Naive thymus-derived CD4-positive, alpha-beta T cell (primary cell): Measurements from ENCODE around the gene CFAP410. TPM values are rescaled to one million over a fixed set of nuclear protein-coding genes. Genes with fewer than 3 reads are reported as not detected.

Experiments
- ATAC-seq: fragments of 150-1000 bp; cut with Tn5 transposase; 2 replicates; pipeline ENCODE4 v1.10.0; 2021; ENCODE audit warnings: mild to moderate bottlenecking, moderate library complexity
- CTCF ChIA-PET: fragments of 350-600 bp; sonication (Branson Sonifier 250); formaldehyde crosslinking; loops from one replicate; lab custom pipeline; 2021; ENCODE audit warnings: antibody characterized with exemption; lab: Charles Lee
- POLR2A ChIA-PET: fragments of 350-600 bp; sonication (Branson Sonifier 250); formaldehyde crosslinking; loops from one replicate; lab custom pipeline; 2021; ENCODE audit warnings: antibody characterized with exemption, inconsistent platforms; lab: Charles Lee
- DNase-seq, 9 donors: peaks; one replicate each; pipeline versions ENCODE4 v3.0.0 to v3.0.0-alpha.2; 2020 to 2022; ENCODE audit warnings: mixed read lengths in 1 of 9
- H3K27ac ChIP-seq: one replicate; pipeline ENCODE4 v1.7.0; 2013; ENCODE audit warnings: mild to moderate bottlenecking, low read depth, low read length, moderate library complexity
- H3K27me3 ChIP-seq, 2 donors: one replicate each; pipeline ENCODE4 v1.7.0; 2013; ENCODE audit warnings: low read length in 2 of 2, mild to moderate bottlenecking in 2 of 2, moderate library complexity in 2 of 2; ENCODE audit not compliant: control insufficient read depth in 2 of 2, insufficient read depth in 2 of 2
- H3K36me3 ChIP-seq, 3 experiments: 1 replicate in 2 of 3; 2 replicates in 1 of 3; pipeline ENCODE4 v1.7.0; 2013; ENCODE audit warnings: low read length in 3 of 3, mild to moderate bottlenecking in 3 of 3, moderate library complexity in 1 of 3; ENCODE audit not compliant: insufficient read depth in 3 of 3, control insufficient read depth in 2 of 3
- H3K4me1 ChIP-seq, 2 donors: one replicate each; pipeline ENCODE4 v1.7.0; 2013; ENCODE audit warnings: low read length in 2 of 2, mild to moderate bottlenecking in 2 of 2, moderate library complexity in 1 of 2; ENCODE audit not compliant: control insufficient read depth in 2 of 2, insufficient read depth in 2 of 2
- H3K4me3 ChIP-seq: 2 replicates; pipeline ENCODE4 v1.7.0; 2013; ENCODE audit warnings: mild to moderate bottlenecking, low read length
- H3K9me3 ChIP-seq, 3 experiments: 1 replicate in 2 of 3; 2 replicates in 1 of 3; pipeline ENCODE4 v1.7.0; 2013; ENCODE audit warnings: low read length in 3 of 3; ENCODE audit not compliant: control insufficient read depth in 2 of 3
- H3K27ac Mint-ChIP-seq, 9 donors: one replicate each; pipeline ENCODE4 v1.8.0; 2020 to 2022; ENCODE audit warnings: mixed read lengths in 9 of 9, mild to moderate bottlenecking in 8 of 9, moderate library complexity in 5 of 9, inconsistent platforms in 2 of 9
- H3K27me3 Mint-ChIP-seq, 5 donors: one replicate each; pipeline ENCODE4 v1.8.0; 2021 to 2022; ENCODE audit warnings: mixed read lengths in 5 of 5, mild to moderate bottlenecking in 1 of 5
- H3K36me3 Mint-ChIP-seq, 5 donors: one replicate each; pipeline ENCODE4 v1.8.0; 2020 to 2022; ENCODE audit warnings: mixed read lengths in 5 of 5, mild to moderate bottlenecking in 3 of 5, inconsistent platforms in 1 of 5
- H3K4me1 Mint-ChIP-seq, 7 donors: one replicate each; pipeline ENCODE4 v1.8.0; 2020 to 2022; ENCODE audit warnings: mixed read lengths in 7 of 7, mild to moderate bottlenecking in 3 of 7, inconsistent platforms in 1 of 7
- H3K4me3 Mint-ChIP-seq, 10 donors: one replicate each; pipeline ENCODE4 v1.8.0; 2020 to 2022; ENCODE audit warnings: mild to moderate bottlenecking in 10 of 10, mixed read lengths in 10 of 10, moderate library complexity in 6 of 10, inconsistent platforms in 2 of 10
- H3K9me3 Mint-ChIP-seq, 11 donors: one replicate each; pipeline ENCODE4 v1.8.0; 2020 to 2022; ENCODE audit warnings: mixed read lengths in 11 of 11, mild to moderate bottlenecking in 4 of 11, inconsistent platforms in 1 of 11, moderate library complexity in 1 of 11
- intact Hi-C, 2 donors: fragments of 100-400 bp; cut with micrococcal nuclease; formaldehyde crosslinking; loops; one replicate each; pipeline ENCODE4 v1.15.1; 2023
- polyA plus RNA-seq, 2 donors: library from polyadenylated mRNA; unstranded; fragments of 300-500 nt; fragmentation: Illumina TruSeq; gene quantifications; one replicate each; pipeline ENCODE4 v1.2.3, GENCODE V29; 2021
- total RNA-seq, 6 experiments: library from RNA in 5 of 6; stranded (reverse) in 5 of 6; gene quantifications; 1 replicate in 5 of 6; 2 replicates in 1 of 6; pipeline ENCODE4 v1.2.3 and lab custom pipeline; 2021 to 2026

CFAP410 gene
- total and polyA plus RNA-seq, 7 experiments from 2014 or later: 20.8 to 66.7 (median 46.9) TPM

GRCh38 chr21:44329971-44330681 lies 9.1 kb downstream of the CFAP410 start:
- H3K27me3 ChIP-seq: no peaks in the 10 kb centered on the region
- ATAC-seq: no peak
- no peak overlapping the region for H3K27ac Mint-ChIP-seq

GRCh38 chr21:44329086-44329889 lies 9.9 kb downstream of the CFAP410 start:
- Histone ChIP-seq H3K27me3 (no peaks in the 10 kb centered on the region), H3K4me1 (no peaks in the 10 kb centered on the region), H3K4me3 (no peak overlapping the region), H3K36me3 (peaks cover 0 to 74% (median 8%) of the 10 kb centered on the region in 3 experiments), H3K27ac (no peak overlapping the region), H3K9me3 (no peaks in the 10 kb centered on the region)
- ChIA-PET POLR2A (interaction anchor here (1.2 kb wide), 1 partner anchor 9 kb away, joined by 5 read pairs; no protein-coding TSS in a partner anchor), CTCF (no interaction called here)
- no peak for DNase-seq
- Mint-ChIP-seq H3K36me3 (peaks cover 0 to 3% (median 0%) of the 10 kb centered on the region in 5 donors), H3K9me3 (peaks cover 0 to 2% (median 0%) of the 10 kb centered on the region in 11 donors), H3K4me1 (no peaks in the 10 kb centered on the region), H3K4me3 (no peak overlapping the region), H3K27ac (peak overlapping the region in 3 of 9 donors; percentile 29 to 54 (median 50)), H3K27me3 (no peaks in the 10 kb centered on the region)
- ATAC-seq: no peak
- intact Hi-C loops: loop anchor here in 1 of 2 donors (10.0 kb wide), 1 partner anchor 156 kb away; no protein-coding TSS in a partner anchor

More at GRCh38 chr21:44329971-44330681, 9.1 kb downstream of the CFAP410 start:
- intact Hi-C loops: loop anchor here (10.0 kb wide), 2 partner anchors 95 to 155 kb away; no protein-coding TSS in a partner anchor
- no peak for DNase-seq
- no peaks in the 10 kb centered on the region for H3K27me3 Mint-ChIP-seq
- H3K4me3 ChIP-seq: no peak overlapping the region
- H3K4me1 ChIP-seq: no peaks in the 10 kb centered on the region
- ChIA-PET CTCF (no interaction called here), POLR2A (no interaction called here)
- H3K9me3 Mint-ChIP-seq: peaks cover 0 to 2% (median 0%) of the 10 kb centered on the region in 11 donors
- peaks cover 0 to 73% (median 8%) of the 10 kb centered on the region in 3 experiments for H3K36me3 ChIP-seq
- no peaks in the 10 kb centered on the region for H3K9me3 ChIP-seq
- no peak overlapping the region for H3K4me3 Mint-ChIP-seq
- H3K36me3 Mint-ChIP-seq: peaks cover 0 to 3% (median 0%) of the 10 kb centered on the region in 5 donors
- no peaks in the 10 kb centered on the region for H3K4me1 Mint-ChIP-seq
- H3K27ac ChIP-seq: no peak overlapping the region

- Histone ChIP-seq H3K27ac (no peak overlapping the region), H3K4me1 (no peaks in the 10 kb centered on the region), H3K27me3 (no peaks in the 10 kb centered on the region), H3K9me3 (no peaks in the 10 kb centered on the region), H3K4me3 (no peak overlapping the region), H3K36me3 (peaks cover 0 to 75% (median 8%) of the 10 kb centered on the region in 3 experiments)
- Mint-ChIP-seq H3K36me3 (peaks cover 0 to 3% (median 0%) of the 10 kb centered on the region in 5 donors), H3K4me3 (no peak overlapping the region), H3K4me1 (no peaks in the 10 kb centered on the region), H3K9me3 (peaks cover 0 to 2% (median 0%) of the 10 kb centered on the region in 11 donors), H3K27ac (peak overlapping the region in 2 of 9 donors; percentile 4 to 54), H3K27me3 (no peaks in the 10 kb centered on the region)
- intact Hi-C loops: loop anchor here in 1 of 2 donors (10.0 kb wide), 1 partner anchor 156 kb away; no protein-coding TSS in a partner anchor
- DNase-seq (no peak), ATAC-seq (no peak)
- ChIA-PET POLR2A (interaction anchor here (1.1 to 1.2 kb wide), 2 partner anchors 9 to 11 kb away, joined by 4 to 5 read pairs; partner anchors contain the start of gene CFAP410), CTCF (no interaction called here)
Observed at GRCh38 chr21:44328242-44328895, 10.8 kb downstream of the CFAP410 start.

GRCh38 chr21:44327603-44327974 lies 11.6 kb downstream of the CFAP410 start:
- no peak overlapping the region for H3K4me3 Mint-ChIP-seq
- H3K4me1 Mint-ChIP-seq: no peaks in the 10 kb centered on the region
- ChIA-PET POLR2A (interaction anchor here (1.1 kb wide), 1 partner anchor 12 kb away, joined by 4 read pairs; the partner anchor contains the start of gene CFAP410), CTCF (no interaction called here)
- H3K27me3 ChIP-seq: no peaks in the 10 kb centered on the region
- no peak overlapping the region for H3K27ac ChIP-seq
- no peaks in the 10 kb centered on the region for H3K4me1 ChIP-seq
- peak overlapping the region in 2 of 9 donors; percentile 67 to 75 for H3K27ac Mint-ChIP-seq
- DNase-seq: no peak
- no peaks in the 10 kb centered on the region for H3K27me3 Mint-ChIP-seq
- H3K9me3 Mint-ChIP-seq: peaks cover 0 to 2% (median 0%) of the 10 kb centered on the region in 11 donors
- H3K36me3 Mint-ChIP-seq: peaks cover 0 to 3% (median 0%) of the 10 kb centered on the region in 5 donors
- no peaks in the 10 kb centered on the region for H3K9me3 ChIP-seq
- no peak overlapping the region for H3K4me3 ChIP-seq
- peaks cover 0 to 75% (median 4%) of the 10 kb centered on the region in 3 experiments for H3K36me3 ChIP-seq
- no peak for ATAC-seq
- intact Hi-C loops: loop anchor here in 1 of 2 donors (10.0 kb wide), 1 partner anchor 157 kb away; no protein-coding TSS in a partner anchor

GRCh38 chr21:44326716-44327602 lies 12.2 kb downstream of the CFAP410 start:
- Histone ChIP-seq H3K4me3 (no peak overlapping the region), H3K36me3 (peaks cover 0 to 77% (median 3%) of the 10 kb centered on the region in 3 experiments), H3K27ac (no peak overlapping the region), H3K27me3 (no peaks in the 10 kb centered on the region), H3K9me3 (no peaks in the 10 kb centered on the region), H3K4me1 (no peaks in the 10 kb centered on the region)
- DNase-seq (no peak), ATAC-seq (no peak)
- Mint-ChIP-seq H3K27me3 (no peaks in the 10 kb centered on the region), H3K4me1 (no peaks in the 10 kb centered on the region), H3K27ac (peak overlapping the region in 2 of 9 donors; percentile 67 to 75), H3K36me3 (peaks cover 0 to 2% (median 0%) of the 10 kb centered on the region in 5 donors), H3K9me3 (peaks cover 0 to 2% (median 0%) of the 10 kb centered on the region in 11 donors), H3K4me3 (no peak overlapping the region)
- ChIA-PET CTCF (no interaction called here), POLR2A (no interaction called here)
- intact Hi-C loops: loop anchor here in 1 of 2 donors (10.0 kb wide), 1 partner anchor 158 kb away; no protein-coding TSS in a partner anchor
